Activated naive CD8-positive, alpha-beta T cell (primary cell): ENCODE data around the gene TIAM1.
"Not testable (repeated sequence)": the region's sequence is repeated elsewhere in the genome, so short reads cannot be mapped to it uniquely, and the experiment has no call there.

Experiments used
- H3K27ac Mint-ChIP-seq: one replicate; pipeline ENCODE4 v1.8.0; 2021; ENCODE audit warnings: mixed read lengths
- H3K27me3 Mint-ChIP-seq: one replicate; pipeline ENCODE4 v1.8.0; 2021; ENCODE audit warnings: mixed read lengths
- H3K36me3 Mint-ChIP-seq: one replicate; pipeline ENCODE4 v1.8.0; 2021; ENCODE audit warnings: mixed read lengths
- H3K4me1 Mint-ChIP-seq: one replicate; pipeline ENCODE4 v1.8.0; 2021; ENCODE audit warnings: low read depth, mixed read lengths
- H3K4me3 Mint-ChIP-seq: one replicate; pipeline ENCODE4 v1.8.0; 2021; ENCODE audit warnings: mild to moderate bottlenecking, mixed read lengths
- H3K9me3 Mint-ChIP-seq: one replicate; pipeline ENCODE4 v1.8.0; 2021; ENCODE audit warnings: low read depth, mixed read lengths

Gene TIAM1

DNA sequence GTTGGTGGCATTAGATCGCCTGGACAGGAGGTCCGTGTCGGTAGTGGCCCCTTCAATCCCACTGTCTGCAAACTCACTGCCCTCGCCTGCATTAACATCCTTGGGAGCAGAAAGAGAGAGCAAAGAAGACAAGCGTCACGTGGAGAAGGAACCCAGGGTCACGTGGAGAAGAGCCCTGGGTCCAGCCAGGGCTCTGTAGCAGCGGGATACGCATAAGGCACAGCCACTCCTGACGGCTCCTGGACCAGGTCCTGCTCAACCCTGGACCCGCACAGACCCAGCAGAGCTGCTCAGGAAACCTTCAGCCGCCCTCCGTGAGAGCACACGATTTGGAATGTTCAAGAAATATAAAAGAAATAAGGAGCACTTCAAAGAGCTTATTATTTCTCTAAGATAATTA lies 92.0 kb downstream of the TIAM1 start:
- no peak overlapping the region for H3K27ac Mint-ChIP-seq
- H3K9me3 Mint-ChIP-seq = no peaks in the 10 kb centered on the region
- no peaks in the 10 kb centered on the region for H3K27me3 Mint-ChIP-seq
- no peaks in the 10 kb centered on the region for H3K4me1 Mint-ChIP-seq
- no peak overlapping the region for H3K4me3 Mint-ChIP-seq
- peaks cover 11% of the 10 kb centered on the region for H3K36me3 Mint-ChIP-seq

DNA sequence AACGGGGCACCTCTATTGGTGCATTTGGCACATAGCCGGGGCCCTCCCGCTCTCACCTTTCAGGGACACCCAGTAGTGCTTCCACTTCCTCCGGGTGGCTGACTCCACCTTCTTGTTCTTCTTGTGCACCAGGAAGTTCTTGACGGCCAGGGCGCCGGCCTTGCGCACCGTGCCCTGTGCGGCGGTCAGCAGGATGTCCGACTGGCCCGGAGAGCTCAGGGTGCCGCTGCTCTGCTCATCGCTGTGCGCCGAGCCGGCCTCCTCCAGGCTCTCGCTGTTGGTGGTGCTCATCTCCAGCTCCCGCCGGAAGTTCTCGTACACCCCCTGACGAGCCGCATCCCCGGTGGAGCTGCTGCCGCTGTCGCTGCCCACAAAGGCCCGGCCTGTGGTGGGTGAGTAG lies 92.4 kb downstream of the TIAM1 start:
- no peak overlapping the region for H3K27ac Mint-ChIP-seq
- H3K36me3 Mint-ChIP-seq = peaks cover 11% of the 10 kb centered on the region
- no peaks in the 10 kb centered on the region for H3K9me3 Mint-ChIP-seq
- H3K4me3 Mint-ChIP-seq = no peak overlapping the region
- no peaks in the 10 kb centered on the region for H3K4me1 Mint-ChIP-seq
- no peaks in the 10 kb centered on the region for H3K27me3 Mint-ChIP-seq

DNA sequence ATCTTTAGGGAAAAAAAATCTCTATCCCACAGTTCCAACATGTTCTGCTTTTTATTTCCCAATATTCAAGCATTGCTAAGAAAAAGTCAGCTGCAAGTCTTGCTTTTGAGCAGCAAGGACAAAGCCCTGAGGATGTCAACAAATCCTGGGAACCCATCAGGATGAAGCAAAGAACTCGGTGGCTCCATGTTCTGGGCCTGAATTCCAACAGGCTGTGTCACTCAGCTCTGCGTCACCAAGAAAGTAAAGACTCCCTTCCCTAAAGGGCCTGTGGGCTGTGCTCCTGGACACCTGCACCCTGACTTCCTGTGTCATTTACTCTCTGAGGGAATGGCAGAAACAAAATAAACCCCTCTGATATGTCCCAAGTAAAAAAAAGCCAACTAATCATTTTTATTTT lies 95.5 kb downstream of the TIAM1 start:
- H3K27me3 Mint-ChIP-seq = no peaks in the 10 kb centered on the region
- H3K36me3 Mint-ChIP-seq = peaks cover 27% of the 10 kb centered on the region
- H3K4me3 Mint-ChIP-seq = no peak overlapping the region
- H3K27ac Mint-ChIP-seq = no peak overlapping the region
- H3K4me1 Mint-ChIP-seq = no peaks in the 10 kb centered on the region
- H3K9me3 Mint-ChIP-seq = peaks cover 7% of the 10 kb centered on the region

DNA sequence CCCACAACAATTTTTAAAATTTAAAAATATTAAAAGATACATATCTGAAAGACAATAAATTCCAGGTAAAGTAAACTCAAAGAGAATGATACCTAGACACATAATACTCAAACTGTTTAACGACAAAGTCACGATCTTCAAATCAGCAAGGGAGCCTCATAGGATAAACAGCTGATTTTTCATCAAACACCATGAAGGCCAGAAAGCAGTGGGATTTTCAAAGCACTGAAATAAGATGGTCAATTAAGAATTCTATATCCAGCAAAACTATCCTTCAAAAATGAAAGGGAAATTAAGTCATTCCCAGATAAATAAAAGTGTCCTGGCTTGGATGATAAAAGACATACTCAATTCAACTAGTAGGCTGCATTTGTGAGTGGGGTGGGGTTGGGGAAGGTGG lies 100.5 kb downstream of the TIAM1 start:
- H3K27me3 Mint-ChIP-seq = no peaks in the 10 kb centered on the region
- peaks cover 16% of the 10 kb centered on the region for H3K9me3 Mint-ChIP-seq
- H3K4me1 Mint-ChIP-seq = no peaks in the 10 kb centered on the region
- peaks cover 44% of the 10 kb centered on the region for H3K36me3 Mint-ChIP-seq
- no peak overlapping the region for H3K4me3 Mint-ChIP-seq
- no peak overlapping the region for H3K27ac Mint-ChIP-seq

DNA sequence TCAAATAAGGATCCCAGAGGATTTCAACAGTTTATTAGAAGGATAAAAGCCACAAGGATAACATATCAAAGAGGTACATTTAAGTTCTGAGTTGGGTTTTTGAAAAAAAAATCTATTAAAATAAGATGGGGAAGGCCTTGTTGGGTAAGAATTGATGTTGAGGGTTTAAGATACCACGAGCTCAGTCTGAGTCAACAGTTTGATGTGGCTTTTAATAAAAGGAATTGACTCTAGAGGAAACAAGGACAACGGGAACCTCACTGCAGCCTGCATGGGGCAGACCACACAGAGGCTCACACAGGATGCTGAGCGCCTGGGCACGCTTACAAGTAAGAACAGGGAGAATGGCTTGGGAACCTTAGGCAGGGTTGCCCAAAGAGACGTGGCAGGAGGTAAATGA lies 107.5 kb downstream of the TIAM1 start:
- no peaks in the 10 kb centered on the region for H3K27me3 Mint-ChIP-seq
- H3K4me1 Mint-ChIP-seq = peaks cover 18% of the 10 kb centered on the region
- H3K4me3 Mint-ChIP-seq = no peak overlapping the region
- peaks cover 5% of the 10 kb centered on the region for H3K9me3 Mint-ChIP-seq
- peak overlapping the region; percentile 24 for H3K27ac Mint-ChIP-seq
- H3K36me3 Mint-ChIP-seq = peaks cover 17% of the 10 kb centered on the region

DNA sequence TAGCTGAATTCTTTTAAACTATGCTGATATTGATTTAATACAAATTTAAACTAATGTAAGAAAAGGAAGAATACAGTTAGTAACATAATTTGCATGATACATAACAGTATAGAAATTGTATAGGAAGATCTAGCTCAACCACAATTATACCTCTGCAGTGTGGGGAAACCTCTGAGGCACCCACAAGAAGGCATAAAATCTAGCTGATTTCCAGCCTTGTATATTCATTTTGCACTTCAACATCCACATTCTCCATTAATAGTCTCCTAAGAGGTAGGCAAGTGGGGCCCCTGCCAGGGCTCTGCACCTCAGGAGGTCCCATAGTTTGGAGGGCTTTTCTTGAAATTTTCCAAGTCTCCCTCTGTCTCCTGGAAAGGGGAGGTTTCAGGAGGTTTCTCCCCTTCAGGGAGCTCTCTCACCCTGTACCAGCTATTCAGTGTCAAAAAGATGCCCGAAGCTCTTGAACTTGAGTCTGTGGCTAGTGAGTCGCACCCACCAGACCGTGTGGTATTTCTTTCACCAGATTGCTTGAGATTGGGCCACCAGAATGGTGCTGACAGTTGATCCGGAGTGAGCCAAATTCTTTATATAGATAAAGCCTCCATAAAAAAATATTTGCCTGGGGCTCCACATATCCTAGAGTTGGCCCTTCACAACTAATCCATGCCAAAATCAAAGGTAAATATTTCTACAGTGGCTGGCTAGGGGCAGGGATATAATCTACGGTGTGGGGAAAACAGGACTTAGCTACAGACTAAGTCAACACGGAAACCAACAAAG lies 108.2 kb downstream of the TIAM1 start:
- no peak overlapping the region for H3K27ac Mint-ChIP-seq
- peaks cover 5% of the 10 kb centered on the region for H3K9me3 Mint-ChIP-seq
- no peak overlapping the region for H3K4me3 Mint-ChIP-seq
- H3K4me1 Mint-ChIP-seq = peaks cover 18% of the 10 kb centered on the region
- H3K36me3 Mint-ChIP-seq = peaks cover 11% of the 10 kb centered on the region
- no peaks in the 10 kb centered on the region for H3K27me3 Mint-ChIP-seq

DNA sequence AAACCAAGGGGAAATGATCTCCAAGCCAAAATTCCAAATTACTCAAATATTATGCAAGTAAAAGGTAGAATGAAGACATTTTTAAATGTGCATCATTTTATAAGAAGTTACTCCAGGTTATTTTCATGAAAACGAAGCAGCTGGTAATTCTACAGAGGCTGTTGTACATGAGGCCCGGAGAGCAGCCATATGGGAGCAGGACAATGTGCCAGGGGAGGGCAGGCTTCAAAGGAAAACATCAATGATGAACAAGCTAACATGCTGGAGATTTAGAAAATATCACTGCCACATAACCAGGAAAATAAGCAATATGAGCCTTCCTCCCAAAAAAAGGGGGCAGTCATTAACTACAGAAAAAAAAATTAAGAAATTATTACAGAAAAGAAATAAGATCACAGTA lies 109.1 kb downstream of the TIAM1 start:
- Mint-ChIP-seq H3K36me3 (peaks cover 5% of the 10 kb centered on the region), H3K4me1 (peaks cover 18% of the 10 kb centered on the region), H3K27ac (no peak overlapping the region), H3K9me3 (no peaks in the 10 kb centered on the region), H3K4me3 (no peak overlapping the region), H3K27me3 (no peaks in the 10 kb centered on the region)

DNA sequence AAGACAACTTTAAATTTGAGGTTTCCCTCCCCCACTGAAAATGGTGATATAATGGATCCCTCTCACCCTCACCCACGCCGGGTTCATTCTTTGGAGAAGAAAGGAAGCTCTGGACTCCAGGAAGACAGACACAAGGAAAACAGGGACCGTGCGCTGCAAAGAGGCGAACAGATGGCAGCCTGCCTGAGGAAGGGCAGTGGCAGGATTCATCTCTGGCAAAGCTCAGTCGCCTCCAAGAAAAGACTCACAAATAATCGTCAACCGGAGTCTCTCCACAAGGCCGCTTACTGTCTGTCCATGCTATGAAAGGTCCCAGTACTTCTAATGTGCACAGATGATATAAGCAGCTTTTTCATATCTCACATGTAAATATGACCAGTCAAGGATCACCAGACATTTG lies 110.3 kb downstream of the TIAM1 start:
- H3K4me3 Mint-ChIP-seq = no peak overlapping the region
- peaks cover 23% of the 10 kb centered on the region for H3K4me1 Mint-ChIP-seq
- no peak overlapping the region for H3K27ac Mint-ChIP-seq
- no peaks in the 10 kb centered on the region for H3K27me3 Mint-ChIP-seq
- peaks cover 5% of the 10 kb centered on the region for H3K36me3 Mint-ChIP-seq
- no peaks in the 10 kb centered on the region for H3K9me3 Mint-ChIP-seq

DNA sequence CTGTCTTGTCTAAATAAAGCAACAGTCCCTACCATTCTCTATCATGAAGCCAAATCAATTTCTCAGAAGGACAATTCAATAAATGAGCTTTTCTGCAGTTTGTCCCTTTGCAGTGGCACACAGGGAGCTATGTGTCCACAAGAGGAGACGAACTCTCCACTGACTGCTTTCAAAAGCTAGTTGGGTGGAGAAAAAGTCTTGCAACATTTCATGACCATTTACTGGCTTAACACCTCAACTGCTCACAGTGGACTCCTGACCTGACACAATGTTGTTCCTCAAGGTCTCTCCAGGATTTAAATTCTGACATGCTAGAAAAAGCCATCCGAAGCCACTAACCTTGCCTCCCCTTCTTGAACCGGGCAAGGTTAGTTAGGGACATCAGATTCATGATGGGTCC lies 111.7 kb downstream of the TIAM1 start:
- Mint-ChIP-seq H3K27me3 (no peaks in the 10 kb centered on the region), H3K4me3 (no peak overlapping the region), H3K27ac (no peak overlapping the region), H3K36me3 (peaks cover 4% of the 10 kb centered on the region), H3K4me1 (peaks cover 32% of the 10 kb centered on the region), H3K9me3 (no peaks in the 10 kb centered on the region)

DNA sequence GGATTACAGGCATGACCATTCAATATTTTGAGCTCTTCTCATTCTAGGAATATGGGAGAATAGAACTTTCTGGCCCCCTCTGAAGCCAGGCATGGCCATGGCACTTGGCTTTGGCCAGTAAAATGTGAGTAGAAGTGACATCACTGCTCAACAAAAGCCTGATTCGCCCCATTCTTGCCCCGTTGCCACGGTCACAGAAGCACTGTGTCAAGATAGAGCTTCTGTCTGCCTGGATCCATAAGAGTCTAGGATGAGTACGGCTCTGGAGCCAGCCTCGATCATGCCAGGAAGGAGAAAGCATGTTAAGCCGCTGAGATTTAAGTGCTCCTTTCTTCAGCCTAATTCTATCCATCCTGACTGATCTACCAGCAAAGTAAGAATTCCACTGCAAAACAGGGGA lies 113.1 kb downstream of the TIAM1 start:
- H3K27me3 Mint-ChIP-seq = no peaks in the 10 kb centered on the region
- peaks cover 2% of the 10 kb centered on the region for H3K36me3 Mint-ChIP-seq
- H3K4me3 Mint-ChIP-seq = no peak overlapping the region
- no peak overlapping the region for H3K27ac Mint-ChIP-seq
- no peaks in the 10 kb centered on the region for H3K9me3 Mint-ChIP-seq
- peaks cover 23% of the 10 kb centered on the region for H3K4me1 Mint-ChIP-seq

DNA sequence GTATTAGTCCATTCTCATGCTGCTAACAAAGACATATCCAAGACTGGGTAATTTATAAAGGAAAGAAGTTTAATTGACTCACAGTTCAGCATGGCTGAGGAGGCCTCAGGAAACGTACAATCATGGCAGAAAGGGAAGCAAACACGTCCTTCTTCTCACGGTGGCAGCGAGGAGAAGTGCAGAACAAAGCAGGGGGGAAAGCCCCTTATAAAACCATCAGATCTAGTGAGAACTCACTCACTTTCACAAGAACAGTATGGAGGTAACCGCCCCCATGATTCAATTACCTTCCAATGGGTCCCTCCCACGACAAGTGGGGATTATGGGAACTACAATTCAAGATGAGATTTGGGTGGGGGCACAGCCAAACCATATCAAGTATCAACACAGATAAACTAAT lies 115.3 kb downstream of the TIAM1 start:
- Mint-ChIP-seq H3K4me1 (peaks cover 16% of the 10 kb centered on the region), H3K27ac (peak overlapping the region; percentile 82)
- H3K36me3 Mint-ChIP-seq, H3K4me3 Mint-ChIP-seq, H3K9me3 Mint-ChIP-seq, H3K27me3 Mint-ChIP-seq: not testable (repeated sequence)

DNA sequence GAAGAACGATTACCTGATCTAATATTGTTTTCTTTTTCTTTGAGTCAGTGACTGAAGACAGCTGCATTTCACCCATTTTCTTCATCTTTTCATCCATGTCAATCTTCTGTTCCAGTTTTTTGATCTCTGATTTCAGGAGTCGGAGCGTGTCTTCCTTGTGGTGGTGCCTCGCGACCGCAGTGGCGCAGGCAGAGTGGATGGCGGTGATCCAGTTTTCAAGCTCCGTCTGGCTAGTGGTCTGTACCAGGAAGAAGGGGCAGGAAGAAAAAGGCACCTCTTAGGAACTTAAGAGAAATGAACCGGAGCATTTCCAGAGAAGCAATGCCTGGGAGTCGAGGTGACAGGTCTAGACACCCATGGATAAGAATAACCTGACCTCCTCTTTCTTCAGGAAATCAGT lies 118.3 kb downstream of the TIAM1 start:
- Mint-ChIP-seq H3K27ac (no peak overlapping the region), H3K4me3 (no peak overlapping the region), H3K27me3 (no peaks in the 10 kb centered on the region), H3K4me1 (peaks cover 16% of the 10 kb centered on the region), H3K9me3 (no peaks in the 10 kb centered on the region), H3K36me3 (peaks cover 15% of the 10 kb centered on the region)

DNA sequence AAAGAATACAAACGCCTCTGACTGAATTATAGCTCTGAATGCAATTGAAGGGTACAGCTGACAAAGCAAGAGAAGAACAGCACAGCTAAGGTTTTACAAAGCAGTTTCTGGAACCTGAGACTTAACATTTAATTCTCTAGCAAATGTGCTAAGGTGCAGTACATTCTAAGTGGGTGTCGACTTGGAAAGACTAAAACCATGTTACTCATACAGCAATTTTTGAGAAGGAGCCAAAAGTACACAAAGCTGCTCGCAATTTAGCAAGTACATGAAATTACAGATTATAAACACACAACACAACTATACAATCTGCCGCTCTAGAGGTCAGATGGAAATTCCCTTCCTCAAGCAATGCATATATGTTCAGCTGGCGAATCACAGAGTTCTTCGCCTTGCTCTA lies 121.9 kb downstream of the TIAM1 start:
- Mint-ChIP-seq H3K4me3 (no peak overlapping the region), H3K27me3 (no peaks in the 10 kb centered on the region), H3K36me3 (peaks cover 16% of the 10 kb centered on the region), H3K9me3 (no peaks in the 10 kb centered on the region), H3K4me1 (peaks cover 8% of the 10 kb centered on the region), H3K27ac (no peak overlapping the region)

DNA sequence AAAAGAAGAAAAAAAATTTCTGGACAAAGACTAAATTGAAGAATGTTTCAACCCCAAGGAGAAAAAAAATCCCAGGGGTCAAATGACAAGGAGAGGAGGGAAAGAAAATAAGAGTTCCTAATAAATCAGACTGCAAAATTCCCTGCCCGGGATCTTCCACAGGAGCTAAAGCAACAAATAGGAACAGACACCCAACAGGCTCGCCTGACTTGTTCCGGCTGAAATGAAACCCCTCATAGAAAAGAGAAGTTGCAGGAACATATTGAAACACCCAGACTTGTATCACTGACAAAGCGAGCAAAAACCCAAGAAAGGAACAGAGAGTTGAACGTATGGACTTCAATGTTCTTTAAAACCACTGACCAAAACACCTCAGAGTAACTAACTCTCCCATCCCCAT lies 123.0 kb downstream of the TIAM1 start:
- Mint-ChIP-seq H3K27ac (no peak overlapping the region), H3K27me3 (no peaks in the 10 kb centered on the region), H3K4me1 (peaks cover 8% of the 10 kb centered on the region), H3K9me3 (no peaks in the 10 kb centered on the region), H3K36me3 (peaks cover 16% of the 10 kb centered on the region), H3K4me3 (no peak overlapping the region)

DNA sequence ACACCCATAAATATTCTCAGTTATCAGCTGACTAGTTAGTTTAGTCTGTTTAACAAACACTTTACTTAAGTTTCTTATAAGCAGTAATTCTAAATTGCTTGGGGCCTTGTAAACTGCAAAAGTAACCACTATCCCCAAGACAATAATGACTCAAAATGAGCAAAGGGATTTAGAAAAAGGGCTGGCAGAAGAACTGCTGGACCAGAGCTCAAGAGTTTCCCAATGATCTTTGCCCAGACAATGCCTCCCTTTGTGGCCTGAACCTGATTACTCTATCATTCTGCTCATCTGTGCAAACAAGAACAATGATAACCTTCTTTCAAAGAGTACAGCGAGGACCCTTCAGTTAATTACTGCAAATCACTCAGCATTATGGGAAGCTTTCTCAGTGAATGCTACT lies 123.5 kb downstream of the TIAM1 start:
- no peaks in the 10 kb centered on the region for H3K27me3 Mint-ChIP-seq
- no peaks in the 10 kb centered on the region for H3K9me3 Mint-ChIP-seq
- no peak overlapping the region for H3K4me3 Mint-ChIP-seq
- H3K4me1 Mint-ChIP-seq = peaks cover 8% of the 10 kb centered on the region
- no peak overlapping the region for H3K27ac Mint-ChIP-seq
- peaks cover 14% of the 10 kb centered on the region for H3K36me3 Mint-ChIP-seq
